ENCODE data around the gene ZCCHC24.

Gene ZCCHC24

GRCh38 chr10:79443338-79444198, 1.9 kb downstream of the ZCCHC24 start:
- Histone ChIP-seq H3F3A (ENCODE audit: control insufficient read depth, insufficient read depth) (no peaks in the 10 kb centered on the region), H3K27me3 (ENCODE audit: control insufficient read depth, low read length) (peaks cover 71% of the 10 kb centered on the region), H4K20me1 (ENCODE audit: control insufficient read depth, insufficient read depth, low read depth, low read length) (peaks cover 5% of the 10 kb centered on the region), H3K4me1 (ENCODE audit: control insufficient read depth, low read length) (peaks cover 20% of the 10 kb centered on the region), H3K9me2 (replicated peaks; ENCODE audit: control insufficient read depth, low read length) (no peaks in the 10 kb centered on the region), H3K27ac (ENCODE audit: low read depth, low read length) (no peak overlapping the region), H3K9me3 (ENCODE audit: control insufficient read depth, insufficient read depth, low read length) (no peaks in the 10 kb centered on the region), H3K36me3 (ENCODE audit: control insufficient read depth, low read length) (no peaks in the 10 kb centered on the region), H3K4me2 (ENCODE audit: low read length) (peak overlapping the region; percentile 84), H3K4me3 (ENCODE audit: low read length) (peak overlapping the region; percentile 66), H3K79me2 (ENCODE audit: control insufficient read depth, low read length) (no peaks in the 10 kb centered on the region)
- TF ChIP-seq EZH2phosphoT487 (IDR thresholded peaks at IDR 0.05; ENCODE audit: borderline replicate concordance, low read length) (no peak), CTCF (IDR thresholded peaks at IDR 0.05; ENCODE audit: low read depth, low read length, poor library complexity, severe bottlenecking) (no peak)

DNA sequence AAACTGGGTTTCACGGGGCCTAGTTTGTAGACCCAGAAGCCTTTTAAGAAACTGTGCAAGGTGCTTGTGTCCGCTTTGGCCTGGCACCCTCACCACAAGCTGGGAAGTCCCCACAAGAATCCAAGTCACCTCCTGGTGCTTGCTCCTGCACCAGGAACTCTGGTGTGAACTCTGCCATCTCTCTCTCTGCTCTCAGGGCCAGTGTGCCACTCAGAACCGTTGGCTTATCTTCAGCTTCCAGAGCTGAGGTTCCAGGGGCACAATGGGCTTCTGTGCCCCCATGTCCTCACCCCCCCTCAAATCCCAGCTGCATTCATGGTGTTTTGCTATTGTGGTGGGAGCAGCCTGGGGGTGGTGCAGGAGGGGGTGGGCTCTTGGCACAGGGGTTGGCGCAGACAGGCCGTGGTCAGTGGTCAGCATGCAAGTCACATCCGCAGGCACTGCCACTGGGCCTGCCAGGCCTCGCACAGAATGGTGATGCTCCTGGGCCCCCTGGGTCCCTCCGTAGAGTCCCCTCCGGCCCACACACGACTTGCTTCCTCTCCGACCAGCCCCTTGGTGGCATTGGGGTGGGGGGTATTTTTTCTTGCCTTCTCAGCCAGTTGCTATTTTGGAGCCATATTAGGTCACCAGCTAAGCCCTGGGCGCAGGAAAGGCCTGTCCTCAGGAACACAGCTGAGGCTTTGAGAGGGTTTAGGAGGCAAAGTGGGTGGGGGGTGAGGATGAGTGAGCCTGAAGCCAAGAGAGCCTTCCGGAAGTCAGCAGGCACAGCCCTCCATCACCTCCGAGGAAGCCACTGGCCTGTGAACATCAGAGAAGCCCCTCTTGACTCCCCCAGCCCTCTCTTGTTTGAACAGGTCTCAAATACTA, 3.0 kb downstream of the ZCCHC24 start:
- Histone ChIP-seq H3K4me3 (ENCODE audit: low read length) (no peak overlapping the region), H3K79me2 (ENCODE audit: control insufficient read depth, low read length) (no peaks in the 10 kb centered on the region), H3K9me3 (ENCODE audit: control insufficient read depth, insufficient read depth, low read length) (no peaks in the 10 kb centered on the region), H4K20me1 (ENCODE audit: control insufficient read depth, insufficient read depth, low read depth, low read length) (peaks cover 5% of the 10 kb centered on the region), H3K4me2 (ENCODE audit: low read length) (no peak overlapping the region), H3K27ac (ENCODE audit: low read depth, low read length) (no peak overlapping the region), H3F3A (ENCODE audit: control insufficient read depth, insufficient read depth) (no peaks in the 10 kb centered on the region), H3K9me2 (replicated peaks; ENCODE audit: control insufficient read depth, low read length) (no peaks in the 10 kb centered on the region), H3K4me1 (ENCODE audit: control insufficient read depth, low read length) (peaks cover 20% of the 10 kb centered on the region), H3K36me3 (ENCODE audit: control insufficient read depth, low read length) (no peaks in the 10 kb centered on the region), H3K27me3 (ENCODE audit: control insufficient read depth, low read length) (peaks cover 75% of the 10 kb centered on the region)
- TF ChIP-seq EZH2phosphoT487 (IDR thresholded peaks at IDR 0.05; ENCODE audit: borderline replicate concordance, low read length) (no peak), CTCF (IDR thresholded peaks at IDR 0.05; ENCODE audit: low read depth, low read length, poor library complexity, severe bottlenecking) (no peak)

- Histone ChIP-seq H3K4me1 (ENCODE audit: control insufficient read depth, low read length) (peaks cover 20% of the 10 kb centered on the region), H3K27ac (ENCODE audit: low read depth, low read length) (no peak overlapping the region), H3K4me3 (ENCODE audit: low read length) (no peak overlapping the region), H3K9me2 (replicated peaks; ENCODE audit: control insufficient read depth, low read length) (no peaks in the 10 kb centered on the region), H3K9me3 (ENCODE audit: control insufficient read depth, insufficient read depth, low read length) (no peaks in the 10 kb centered on the region), H3K4me2 (ENCODE audit: low read length) (no peak overlapping the region), H3K79me2 (ENCODE audit: control insufficient read depth, low read length) (no peaks in the 10 kb centered on the region), H4K20me1 (ENCODE audit: control insufficient read depth, insufficient read depth, low read depth, low read length) (peaks cover 5% of the 10 kb centered on the region), H3F3A (ENCODE audit: control insufficient read depth, insufficient read depth) (no peaks in the 10 kb centered on the region), H3K36me3 (ENCODE audit: control insufficient read depth, low read length) (no peaks in the 10 kb centered on the region), H3K27me3 (ENCODE audit: control insufficient read depth, low read length) (peaks cover 72% of the 10 kb centered on the region)
- TF ChIP-seq CTCF (IDR thresholded peaks at IDR 0.05; ENCODE audit: low read depth, low read length, poor library complexity, severe bottlenecking) (no peak), EZH2phosphoT487 (IDR thresholded peaks at IDR 0.05; ENCODE audit: borderline replicate concordance, low read length) (no peak)
These were observed 4.0 kb downstream of the ZCCHC24 start for GRCh38 chr10:79441433-79441832.

Measured in DOHH2 (cell line).